ENCODE measurements around the gene HYLS1. TPM values are rescaled to one million over a fixed set of nuclear protein-coding genes. Genes with fewer than 3 reads are reported as not detected.

HYLS1 gene
- total RNA-seq, 4 donors from 2014 or later = 2.7 to 3.3 (median 2.8) TPM; not detected in 1

GRCh38 chr11:125931668-125932067, 44.2 kb downstream of the HYLS1 start:
- Histone ChIP-seq H3K4me3 (no peak overlapping the region), H3K27ac (no peak overlapping the region), H3K27me3 (no peaks in the 10 kb centered on the region), H3K36me3 (no peaks in the 10 kb centered on the region), H3K4me1 (no peaks in the 10 kb centered on the region), H3K9me3 (no peaks in the 10 kb centered on the region)
- no peak for TF ChIP-seq CTCF (IDR thresholded peaks at IDR 0.05)
- no peak for TF ChIP-seq POLR2A (IDR thresholded peaks at IDR 0.05)
- DNase-seq = no peak

- DNase-seq = no peak
- H3K27me3 ChIP-seq = no peaks in the 10 kb centered on the region
- no peak overlapping the region for H3K4me3 ChIP-seq
- no peaks in the 10 kb centered on the region for H3K4me1 ChIP-seq
- TF ChIP-seq CTCF (IDR thresholded peaks at IDR 0.05) (no peak), POLR2A (IDR thresholded peaks at IDR 0.05) (no peak)
- H3K36me3 ChIP-seq = no peaks in the 10 kb centered on the region
- no peak overlapping the region for H3K27ac ChIP-seq
- H3K9me3 ChIP-seq = no peaks in the 10 kb centered on the region
These were observed 44.8 kb downstream of the HYLS1 start for GRCh38 chr11:125932301-125932700.

- Histone ChIP-seq H3K9me3 (no peaks in the 10 kb centered on the region), H3K27ac (no peak overlapping the region), H3K27me3 (no peaks in the 10 kb centered on the region), H3K36me3 (no peaks in the 10 kb centered on the region), H3K4me1 (no peaks in the 10 kb centered on the region), H3K4me3 (no peak overlapping the region)
- no peak for DNase-seq
- TF ChIP-seq CTCF (IDR thresholded peaks at IDR 0.05) (no peak), POLR2A (IDR thresholded peaks at IDR 0.05) (no peak)
These were observed 45.8 kb downstream of the HYLS1 start for GRCh38 chr11:125933030-125933813.

- no peak for TF ChIP-seq POLR2A (IDR thresholded peaks at IDR 0.05)
- TF ChIP-seq CTCF (IDR thresholded peaks at IDR 0.05) = no peak
- H3K36me3 ChIP-seq = no peaks in the 10 kb centered on the region
These were observed 47.0 kb downstream of the HYLS1 start for GRCh38 chr11:125934473-125934872.

GRCh38 chr11:125935056-125935455, 47.6 kb downstream of the HYLS1 start:
- Histone ChIP-seq H3K36me3 (no peaks in the 10 kb centered on the region), H3K4me3 (no peak overlapping the region), H3K27ac (no peak overlapping the region), H3K9me3 (no peaks in the 10 kb centered on the region), H3K4me1 (no peaks in the 10 kb centered on the region), H3K27me3 (no peaks in the 10 kb centered on the region)
- DNase-seq = no peak
- TF ChIP-seq CTCF (IDR thresholded peaks at IDR 0.05) = no peak
- no peak for TF ChIP-seq POLR2A (IDR thresholded peaks at IDR 0.05)

More at GRCh38 chr11:125934473-125934872, 47.0 kb downstream of the HYLS1 start:
- Histone ChIP-seq H3K27ac (no peak overlapping the region), H3K9me3 (no peaks in the 10 kb centered on the region), H3K4me1 (no peaks in the 10 kb centered on the region), H3K27me3 (no peaks in the 10 kb centered on the region), H3K4me3 (no peak overlapping the region)
- DNase-seq = no peak

All from Peyer's patch (tissue), 4 donors.